GM21390 (cell line): ENCODE data around the gene ZNF397.
A peak's percentile ranks its signal among the peaks of the same experiment; 100 is the strongest.

ENCODE experiments used
- ATAC-seq: cut with Tn5 transposase; IDR thresholded peaks from one replicate; pipeline ENCODE4 v1.9.1; 2021; ENCODE audit not compliant: unreplicated experiment

ZNF397 gene

DNA sequence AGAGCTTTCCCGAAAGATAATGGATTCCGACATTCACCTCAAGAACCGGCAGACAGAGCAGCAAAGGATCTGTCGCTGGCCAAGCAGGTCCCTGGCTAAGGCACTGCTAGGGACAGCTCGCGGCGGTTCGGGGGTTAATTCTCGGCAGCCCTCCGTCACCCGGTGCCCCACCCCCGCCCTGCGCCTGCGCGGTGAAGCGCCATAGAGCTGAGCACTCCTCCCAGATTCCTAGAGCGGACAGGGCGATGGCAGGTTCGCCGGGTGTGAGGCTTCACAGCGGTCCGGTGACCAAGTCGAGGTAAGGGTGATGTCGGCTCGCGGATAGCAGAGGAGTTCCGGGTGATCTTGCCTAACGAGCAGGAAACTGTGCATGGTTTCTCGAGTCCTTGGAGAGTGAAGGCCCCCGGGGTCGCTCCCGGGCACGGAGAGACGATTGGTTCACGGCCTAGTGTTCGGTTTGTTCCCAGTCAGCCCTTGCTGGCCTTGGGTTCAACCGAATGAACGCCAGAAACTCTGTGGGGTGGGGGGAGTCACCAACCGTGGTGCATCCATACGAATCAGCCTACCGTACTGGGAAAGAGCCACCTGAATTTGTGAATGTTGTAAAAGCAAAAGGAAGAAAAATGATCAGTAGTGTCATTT is 49.4 kb downstream of the ZNF397 start, which contains the start of gene ZSCAN30:
ZSCAN30 (minus strand) TSS at position 136 of the 642 bp plus-strand sequence. CDS start 25,877 bp downstream, outside the sequence.
- ATAC-seq, result peak; percentile 91

DNA sequence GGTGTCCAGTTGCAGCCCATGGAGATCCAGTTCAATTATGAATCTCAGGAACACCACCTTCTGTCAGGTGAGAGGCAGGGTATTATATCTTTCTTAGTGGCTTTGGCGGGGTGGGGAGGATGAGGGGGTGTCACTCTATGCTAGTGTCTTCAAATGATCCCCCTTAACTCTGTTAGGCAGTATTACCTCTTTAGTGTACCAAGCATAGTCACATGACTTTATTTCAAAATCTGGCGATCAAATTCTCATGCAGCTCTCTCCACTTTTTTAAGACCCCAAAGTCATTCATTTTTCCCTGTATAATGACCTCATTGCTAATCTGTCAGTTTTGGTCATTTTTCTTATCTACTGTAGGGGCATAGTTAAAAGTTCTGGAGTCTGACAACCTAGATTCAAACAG is 50.3 kb downstream of the ZNF397 start:
- no peak for ATAC-seq

DNA sequence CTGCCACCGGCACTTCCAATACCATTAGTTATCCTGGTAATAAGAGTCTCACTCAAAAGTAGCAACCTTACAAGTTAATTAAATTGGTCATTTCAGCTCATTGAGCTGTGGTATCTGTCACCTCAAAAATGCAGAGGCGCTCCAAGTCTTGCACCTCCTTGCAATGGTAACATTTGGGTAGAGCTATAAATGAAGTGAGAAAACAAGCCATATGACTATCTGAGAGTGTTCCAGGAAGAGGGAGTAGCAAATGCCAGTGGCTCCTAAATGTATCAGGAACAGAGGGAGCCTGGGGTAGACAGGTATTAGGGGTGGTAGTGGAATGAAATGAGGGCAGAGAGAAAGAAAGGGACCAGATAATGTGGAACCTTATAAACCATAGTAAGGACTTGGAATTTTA is 55.2 kb downstream of the ZNF397 start:
- no peak for ATAC-seq

DNA sequence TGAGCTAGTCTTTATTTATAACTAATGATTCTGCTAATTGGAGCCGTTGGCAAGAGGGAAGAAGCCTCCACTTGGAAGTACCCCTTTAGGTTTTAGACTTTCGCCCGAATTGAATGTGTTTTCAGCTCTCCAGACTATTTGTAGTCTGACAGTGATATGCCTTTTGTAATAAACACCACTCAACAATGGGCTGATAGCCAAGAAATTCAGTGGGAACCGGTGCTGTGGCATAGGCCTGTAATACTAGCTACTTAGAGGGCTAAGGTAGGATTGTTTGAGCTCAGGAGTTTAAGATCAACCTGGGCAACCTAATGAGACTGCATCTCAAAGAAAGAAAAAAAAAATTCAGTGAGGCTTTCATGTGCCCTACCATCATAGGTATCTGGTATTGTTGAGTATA is 62.8 kb downstream of the ZNF397 start:
- no peak for ATAC-seq

DNA sequence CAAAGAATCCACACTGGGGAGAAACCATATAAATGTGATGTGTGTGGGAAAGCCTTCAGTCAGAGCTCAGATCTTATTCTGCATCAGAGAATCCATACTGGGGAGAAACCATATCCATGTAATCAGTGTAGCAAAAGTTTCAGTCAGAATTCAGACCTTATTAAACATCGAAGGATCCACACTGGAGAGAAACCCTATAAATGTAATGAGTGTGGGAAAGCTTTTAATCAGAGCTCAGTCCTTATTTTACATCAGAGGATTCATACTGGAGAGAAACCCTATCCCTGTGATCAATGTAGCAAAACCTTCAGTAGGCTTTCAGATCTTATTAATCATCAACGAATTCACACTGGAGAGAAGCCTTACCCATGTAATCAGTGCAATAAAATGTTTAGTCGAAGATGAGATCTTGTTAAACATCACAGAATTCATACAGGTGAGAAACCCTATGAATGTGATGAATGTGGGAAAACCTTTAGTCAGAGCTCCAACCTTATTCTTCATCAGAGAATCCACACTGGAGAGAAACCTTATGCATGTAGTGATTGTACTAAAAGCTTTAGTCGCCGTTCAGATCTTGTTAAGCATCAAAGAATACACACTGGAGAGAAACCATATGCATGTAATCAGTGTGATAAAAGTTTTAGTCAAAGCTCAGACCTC is 65.9 kb downstream of the ZNF397 start:
- ATAC-seq, result no peak
